ENCODE measurements around the gene CDYL. TPM values are rescaled to one million over a fixed set of nuclear protein-coding genes. Genes with fewer than 3 reads are reported as not detected.

The CDYL gene
- total RNA-seq, 1 donor = 48.4 TPM

- H3K4me3 ChIP-seq (ENCODE audit: low read depth, low read length) = no peak overlapping the region
- no peak for TF ChIP-seq CTCF (IDR thresholded peaks at IDR 0.05; ENCODE audit: insufficient read depth, low read length)
- no peak for DNase-seq (ENCODE audit: low read depth)
Observed at GRCh38 chr6:4946521-4946920, 170.3 kb downstream of the CDYL start.

GRCh38 chr6:4947716-4948115 lies 171.5 kb downstream of the CDYL start:
- TF ChIP-seq CTCF (IDR thresholded peaks at IDR 0.05; ENCODE audit: insufficient read depth, low read length) = no peak
- DNase-seq (ENCODE audit: low read depth) = no peak
- no peak overlapping the region for H3K4me3 ChIP-seq (ENCODE audit: low read depth, low read length)

- no peak overlapping the region for H3K4me3 ChIP-seq (ENCODE audit: low read depth, low read length)
- TF ChIP-seq CTCF (IDR thresholded peaks at IDR 0.05; ENCODE audit: insufficient read depth, low read length) = no peak
- no peak for DNase-seq (ENCODE audit: low read depth)
Observed at GRCh38 chr6:4948781-4949450, 172.7 kb downstream of the CDYL start.

- TF ChIP-seq CTCF (IDR thresholded peaks at IDR 0.05; ENCODE audit: insufficient read depth, low read length) = no peak
Observed at GRCh38 chr6:4950076-4950475, 173.9 kb downstream of the CDYL start.

GRCh38 chr6:4950836-4951533 lies 174.8 kb downstream of the CDYL start:
- no peak for DNase-seq (ENCODE audit: low read depth)
- TF ChIP-seq CTCF (IDR thresholded peaks at IDR 0.05; ENCODE audit: insufficient read depth, low read length) = no peak
- H3K4me3 ChIP-seq (ENCODE audit: low read depth, low read length) = no peak overlapping the region

More at GRCh38 chr6:4950076-4950475, 173.9 kb downstream of the CDYL start:
- H3K4me3 ChIP-seq (ENCODE audit: low read depth, low read length) = no peak overlapping the region
- no peak for DNase-seq (ENCODE audit: low read depth)

GRCh38 chr6:4953440-4953839 lies 177.2 kb downstream of the CDYL start:
- TF ChIP-seq CTCF (IDR thresholded peaks at IDR 0.05; ENCODE audit: insufficient read depth, low read length) = no peak

More at GRCh38 chr6:4953440-4953839, 177.2 kb downstream of the CDYL start:
- DNase-seq (ENCODE audit: low read depth) = no peak
- H3K4me3 ChIP-seq (ENCODE audit: low read depth, low read length) = no peak overlapping the region

Measured in fibroblast of the aortic adventitia (primary cell).